Skeletal muscle satellite cell (primary cell): ENCODE measurements around the gene RELT.

ENCODE experiments used
- H3K27me3 ChIP-seq: 2 replicates; pipeline ENCODE4 v1.7.0; 2013; ENCODE audit warnings: low read length; ENCODE audit not compliant: control insufficient read depth, insufficient read depth
- H3K36me3 ChIP-seq: 2 replicates; pipeline ENCODE4 v1.7.0; 2013; ENCODE audit warnings: mild to moderate bottlenecking, control low read depth, low read length; ENCODE audit not compliant: insufficient read depth
- H3K4me1 ChIP-seq: 2 replicates; pipeline ENCODE4 v1.7.0; 2013; ENCODE audit warnings: low read length; ENCODE audit not compliant: control insufficient read depth, insufficient read depth
- H3K4me2 ChIP-seq: 2 replicates; pipeline ENCODE4 v1.7.0; 2013; ENCODE audit warnings: mild to moderate bottlenecking, low read length
- H3K4me3 ChIP-seq: 2 replicates; pipeline ENCODE4 v1.7.0; 2013; ENCODE audit warnings: low read length
- H3K9ac ChIP-seq: 2 replicates; pipeline ENCODE4 v1.7.0; 2013; ENCODE audit warnings: mild to moderate bottlenecking, low read depth, low read length, moderate library complexity
- H3K9me3 ChIP-seq: replicated peaks from 2 replicates; pipeline ENCODE4 v1.7.0; 2013; ENCODE audit warnings: mild to moderate bottlenecking, control low read depth, low read length

Gene RELT

DNA sequence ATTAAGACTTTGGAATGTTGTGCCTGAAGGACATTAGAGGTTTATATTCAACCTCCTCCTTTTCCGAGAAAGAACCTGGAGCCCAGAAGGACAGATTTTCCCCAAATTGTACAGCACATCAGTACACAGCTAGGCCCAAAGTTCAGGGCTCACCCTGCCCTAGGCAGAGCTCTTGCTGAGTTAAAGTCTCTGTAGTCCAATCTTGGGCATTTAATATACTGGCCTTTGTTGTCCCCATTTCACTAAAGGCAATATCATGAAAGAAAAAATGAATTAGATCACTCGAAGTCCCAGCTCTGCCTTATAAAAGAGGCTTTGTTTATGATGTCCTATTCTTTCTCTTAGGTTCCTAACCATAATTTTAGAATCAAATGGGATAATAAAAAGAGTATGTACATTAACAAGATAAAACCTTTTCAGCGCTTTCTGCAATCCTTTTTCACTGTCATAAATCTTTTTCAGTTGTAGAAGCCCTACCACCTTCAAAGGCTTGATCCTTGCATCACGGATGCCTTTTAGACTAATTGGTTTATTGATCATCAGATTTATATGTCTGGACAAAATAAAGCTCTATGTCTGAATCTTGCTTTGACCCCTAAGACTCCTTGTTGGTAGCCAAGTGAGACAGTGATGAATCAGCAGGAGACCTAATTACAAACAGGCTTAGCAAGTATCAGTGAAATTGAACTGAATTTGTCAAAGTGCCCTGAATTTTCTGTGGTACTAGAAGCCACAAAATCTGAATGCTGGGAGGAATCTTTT lies 39.8 kb downstream of the RELT start:
- Histone ChIP-seq H3K27me3 (no peaks in the 10 kb centered on the region), H3K9me3 (no peaks in the 10 kb centered on the region), H3K4me3 (no peak overlapping the region), H3K4me2 (no peak overlapping the region), H3K9ac (no peak overlapping the region), H3K4me1 (peaks cover 14% of the 10 kb centered on the region), H3K36me3 (peaks cover 6% of the 10 kb centered on the region)

DNA sequence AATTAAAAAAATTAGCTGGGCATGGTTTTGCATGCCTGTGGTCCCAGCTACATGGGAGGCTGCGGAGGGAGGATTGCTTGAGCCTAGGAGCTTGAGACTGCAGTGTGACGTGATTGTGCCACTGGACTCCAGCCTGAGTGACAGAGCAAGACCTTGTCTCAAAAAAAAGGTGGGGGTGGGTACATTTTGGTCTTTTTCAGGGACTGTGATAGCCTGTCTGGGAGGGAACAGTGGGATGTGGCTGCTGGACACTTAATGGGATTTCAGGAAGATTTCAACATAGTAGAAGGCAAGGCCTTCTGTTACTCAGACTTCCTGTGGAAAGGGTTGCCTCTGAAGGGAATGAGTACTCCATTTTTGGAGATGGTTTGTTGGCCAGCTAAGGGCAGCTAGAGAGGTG lies 40.6 kb downstream of the RELT start:
- Histone ChIP-seq H3K36me3 (peaks cover 6% of the 10 kb centered on the region), H3K27me3 (no peaks in the 10 kb centered on the region), H3K4me2 (no peak overlapping the region), H3K9me3 (no peaks in the 10 kb centered on the region), H3K4me1 (peaks cover 14% of the 10 kb centered on the region), H3K4me3 (no peak overlapping the region), H3K9ac (no peak overlapping the region)

- peaks cover 11% of the 10 kb centered on the region for H3K4me1 ChIP-seq
- H3K9me3 ChIP-seq: no peaks in the 10 kb centered on the region
- H3K4me2 ChIP-seq: no peak overlapping the region
- H3K27me3 ChIP-seq: no peaks in the 10 kb centered on the region
- no peak overlapping the region for H3K4me3 ChIP-seq
- no peak overlapping the region for H3K9ac ChIP-seq
- H3K36me3 ChIP-seq: peaks cover 6% of the 10 kb centered on the region
Measured at GRCh38 chr11:73420136-73420535, 43.9 kb downstream of the RELT start.

- Histone ChIP-seq H3K4me2 (no peak overlapping the region), H3K4me3 (no peak overlapping the region), H3K36me3 (peaks cover 4% of the 10 kb centered on the region), H3K27me3 (no peaks in the 10 kb centered on the region), H3K4me1 (no peaks in the 10 kb centered on the region), H3K9ac (no peak overlapping the region), H3K9me3 (no peaks in the 10 kb centered on the region)
Measured at GRCh38 chr11:73422886-73423285, 46.7 kb downstream of the RELT start.

- Histone ChIP-seq H3K36me3 (peaks cover 4% of the 10 kb centered on the region), H3K9me3 (no peaks in the 10 kb centered on the region), H3K4me1 (peaks cover 4% of the 10 kb centered on the region), H3K4me3 (no peak overlapping the region), H3K27me3 (no peaks in the 10 kb centered on the region), H3K4me2 (no peak overlapping the region), H3K9ac (no peak overlapping the region)
Measured at GRCh38 chr11:73423506-73423905, 47.3 kb downstream of the RELT start.

GRCh38 chr11:73425108-73425507 lies 48.9 kb downstream of the RELT start:
- H3K4me2 ChIP-seq: no peak overlapping the region
- H3K36me3 ChIP-seq: no peaks in the 10 kb centered on the region
- H3K4me3 ChIP-seq: no peak overlapping the region
- no peak overlapping the region for H3K9ac ChIP-seq
- no peaks in the 10 kb centered on the region for H3K9me3 ChIP-seq
- no peaks in the 10 kb centered on the region for H3K27me3 ChIP-seq
- H3K4me1 ChIP-seq: peaks cover 19% of the 10 kb centered on the region

DNA sequence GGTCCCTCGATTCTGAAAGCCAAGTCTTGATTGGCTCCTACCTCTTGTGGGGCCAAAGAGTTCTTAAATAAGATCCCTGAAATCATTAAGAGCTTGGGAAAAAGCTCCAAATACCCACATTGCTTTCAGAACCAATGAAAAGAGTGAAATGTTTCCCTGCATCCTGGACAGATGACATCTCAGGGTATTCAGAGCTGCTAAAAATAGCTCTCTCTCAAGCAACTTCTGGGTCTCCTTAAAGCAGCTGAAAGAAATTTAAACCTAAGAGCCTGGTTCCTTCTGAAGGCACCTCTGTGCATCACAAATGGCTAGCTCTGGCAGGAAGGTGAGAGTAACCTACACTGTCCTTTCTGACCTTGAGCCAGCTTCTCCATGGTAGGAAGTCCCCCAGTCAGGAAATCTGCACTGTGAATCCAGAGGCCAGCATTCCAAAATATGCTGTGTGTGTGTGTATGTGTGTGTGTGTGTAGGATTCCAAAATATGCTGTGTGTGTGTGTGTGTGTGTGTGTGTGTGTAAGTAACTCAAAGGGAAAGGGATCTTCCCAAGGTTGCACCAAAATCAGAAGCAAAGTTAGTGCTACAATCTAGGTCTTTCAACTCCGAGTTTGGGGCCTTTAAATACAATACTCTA lies 50.1 kb downstream of the RELT start:
- no peak overlapping the region for H3K4me3 ChIP-seq
- H3K4me2 ChIP-seq: no peak overlapping the region
- no peak overlapping the region for H3K9ac ChIP-seq
- H3K36me3 ChIP-seq: no peaks in the 10 kb centered on the region
- no peaks in the 10 kb centered on the region for H3K27me3 ChIP-seq
- H3K9me3 ChIP-seq: no peaks in the 10 kb centered on the region
- H3K4me1 ChIP-seq: peaks cover 19% of the 10 kb centered on the region

DNA sequence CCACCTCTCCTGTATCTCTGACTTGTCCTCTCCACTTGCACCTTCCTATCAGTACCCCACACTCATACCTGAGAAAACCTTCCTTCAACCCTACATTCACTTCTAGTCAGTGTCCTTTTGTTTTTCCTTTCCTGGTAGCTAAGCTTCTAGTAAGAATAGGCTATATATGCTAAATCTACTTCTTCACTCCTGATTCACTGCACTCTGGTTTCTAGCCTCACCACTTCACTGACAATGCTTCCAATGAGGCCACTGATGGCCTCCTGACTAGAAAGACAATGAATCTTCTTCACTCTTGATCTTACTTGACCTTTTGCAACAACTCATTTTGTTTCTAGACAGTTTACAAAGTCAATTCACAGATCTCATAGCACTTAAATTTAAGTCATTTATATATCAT lies 52.0 kb downstream of the RELT start:
- Histone ChIP-seq H3K4me1 (peaks cover 19% of the 10 kb centered on the region), H3K4me3 (no peak overlapping the region), H3K36me3 (no peaks in the 10 kb centered on the region), H3K4me2 (no peak overlapping the region), H3K27me3 (no peaks in the 10 kb centered on the region), H3K9me3 (no peaks in the 10 kb centered on the region), H3K9ac (no peak overlapping the region)

GRCh38 chr11:73428699-73429098 lies 52.5 kb downstream of the RELT start:
- H3K9me3 ChIP-seq: no peaks in the 10 kb centered on the region
- H3K27me3 ChIP-seq: no peaks in the 10 kb centered on the region
- H3K36me3 ChIP-seq: no peaks in the 10 kb centered on the region
- H3K4me2 ChIP-seq: peak overlapping the region; percentile 27
- H3K9ac ChIP-seq: no peak overlapping the region
- H3K4me1 ChIP-seq: peaks cover 19% of the 10 kb centered on the region
- no peak overlapping the region for H3K4me3 ChIP-seq

DNA sequence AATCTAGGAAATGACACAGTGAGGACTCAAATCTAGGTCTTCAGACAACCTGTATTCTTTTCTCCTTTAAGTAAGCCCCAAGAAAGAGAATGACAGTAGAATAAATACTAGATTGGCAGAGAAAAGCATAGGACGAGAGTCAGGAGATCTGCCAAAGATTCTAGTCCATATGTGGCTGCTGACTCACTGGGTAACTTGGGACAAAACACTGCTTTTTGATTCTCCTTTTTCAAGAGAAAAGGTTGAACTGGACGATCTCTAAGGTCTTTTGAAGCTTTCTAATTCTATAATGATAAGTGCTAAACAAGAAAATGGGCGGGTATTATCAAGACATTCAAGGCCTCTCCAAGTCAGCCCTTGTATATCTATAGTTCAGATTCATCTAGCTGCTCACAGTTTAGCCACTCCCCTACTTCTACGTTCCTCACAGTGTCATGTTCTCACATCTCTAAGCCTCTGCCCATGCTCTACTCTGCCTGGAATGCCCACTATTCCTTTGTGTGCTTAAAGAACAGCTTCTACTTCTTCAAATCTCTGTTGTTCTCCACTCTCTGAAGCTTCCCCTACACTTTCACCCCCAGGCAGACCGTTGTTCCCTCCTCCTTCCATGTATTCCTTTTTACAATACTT lies 53.0 kb downstream of the RELT start:
- Histone ChIP-seq H3K4me1 (peaks cover 19% of the 10 kb centered on the region), H3K4me2 (peak overlapping the region; percentile 27), H3K4me3 (no peak overlapping the region), H3K27me3 (no peaks in the 10 kb centered on the region), H3K36me3 (no peaks in the 10 kb centered on the region), H3K9me3 (no peaks in the 10 kb centered on the region), H3K9ac (no peak overlapping the region)

DNA sequence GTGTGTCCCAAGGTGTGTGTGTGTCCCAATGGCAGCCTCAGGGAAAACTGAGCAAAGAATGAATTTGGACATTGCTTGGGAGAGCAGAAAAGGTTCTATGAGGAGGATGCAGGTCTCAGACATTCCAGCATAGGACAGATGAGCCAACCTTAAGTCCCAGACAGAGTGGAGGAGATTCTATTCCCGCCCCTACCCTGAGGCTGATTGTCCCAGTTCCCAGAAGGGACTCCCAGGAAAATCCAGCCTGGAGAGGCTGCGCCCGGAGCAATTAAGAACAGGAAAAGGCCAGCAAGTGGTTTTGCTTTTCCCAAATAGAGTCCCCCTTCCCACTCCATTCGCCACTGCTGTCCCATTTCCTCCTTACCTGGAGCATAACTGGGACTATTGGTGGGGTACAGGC lies 54.1 kb downstream of the RELT start:
- Histone ChIP-seq H3K4me1 (peaks cover 19% of the 10 kb centered on the region), H3K27me3 (no peaks in the 10 kb centered on the region), H3K36me3 (no peaks in the 10 kb centered on the region), H3K4me2 (no peak overlapping the region), H3K9ac (no peak overlapping the region), H3K4me3 (no peak overlapping the region), H3K9me3 (no peaks in the 10 kb centered on the region)
